Measurements from ENCODE around the gene KRT84.

- TF ChIP-seq FOSL1 (IDR thresholded peaks at IDR 0.05; ENCODE audit: low read depth), result no peak
- no peak for TF ChIP-seq EZH2 (IDR thresholded peaks at IDR 0.05)
- TF ChIP-seq RAD21 (IDR thresholded peaks at IDR 0.05; ENCODE audit: low read depth), result no peak
Measured at GRCh38 chr12:52355176-52355575, 30.3 kb downstream of the KRT84 start.

Data from HCT116 (cell line).